GM21423 (cell line): Measurements from ENCODE around the gene WWP2.
"Not testable (repeated sequence)": the region's sequence is repeated elsewhere in the genome, so short reads cannot be mapped to it uniquely, and the experiment has no call there.

ENCODE experiments used
- ATAC-seq: cut with Tn5 transposase; IDR thresholded peaks from one replicate; pipeline ENCODE4 v1.9.1; 2021; ENCODE audit warnings: mild to moderate bottlenecking, moderate library complexity; ENCODE audit not compliant: unreplicated experiment

The WWP2 gene

DNA sequence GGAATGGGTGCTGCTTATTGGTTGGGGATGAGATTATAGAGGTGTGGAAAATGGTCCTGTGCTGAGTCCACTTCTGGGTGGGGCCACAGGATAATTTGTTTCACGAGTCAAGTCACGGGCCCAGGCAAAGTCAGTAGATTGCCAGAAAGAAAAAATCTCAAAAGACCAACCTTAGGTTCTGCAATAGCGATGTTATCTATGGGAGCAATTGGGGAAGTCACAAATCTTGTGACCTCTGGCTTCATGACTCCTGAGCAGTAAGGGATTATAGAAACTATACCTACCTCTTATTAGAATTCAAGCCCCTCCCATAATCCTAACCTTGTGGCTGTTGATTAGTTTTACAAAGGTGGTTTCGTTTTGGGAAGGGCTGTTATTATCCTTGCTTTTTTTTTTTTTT, 31.4 kb downstream of the WWP2 start:
- no peak for ATAC-seq

DNA sequence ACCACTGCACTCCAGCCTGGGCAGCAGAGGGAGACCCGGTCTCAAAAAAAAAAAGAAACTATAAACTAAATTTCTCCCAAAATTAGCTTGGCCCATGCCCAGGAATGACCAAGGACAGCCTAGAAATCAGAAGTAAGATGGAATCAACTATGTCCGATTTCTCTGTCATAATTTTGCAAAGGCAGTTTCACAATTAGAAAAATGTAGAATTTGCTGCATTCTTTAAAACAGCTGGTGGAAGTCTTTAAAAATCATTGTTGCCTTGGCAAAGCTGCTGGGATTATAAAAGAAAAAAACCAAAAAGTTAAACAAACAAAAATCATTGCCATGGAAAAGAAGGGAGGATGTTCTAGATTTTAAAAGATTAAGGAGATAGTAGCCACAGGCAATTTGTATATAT, 32.4 kb downstream of the WWP2 start:
- ATAC-seq, result no peak

GRCh38 chr16:69796285-69797118, 34.4 kb downstream of the WWP2 start:
- ATAC-seq, result no peak

GRCh38 chr16:69798466-69798865, 36.3 kb downstream of the WWP2 start:
- no peak for ATAC-seq

DNA sequence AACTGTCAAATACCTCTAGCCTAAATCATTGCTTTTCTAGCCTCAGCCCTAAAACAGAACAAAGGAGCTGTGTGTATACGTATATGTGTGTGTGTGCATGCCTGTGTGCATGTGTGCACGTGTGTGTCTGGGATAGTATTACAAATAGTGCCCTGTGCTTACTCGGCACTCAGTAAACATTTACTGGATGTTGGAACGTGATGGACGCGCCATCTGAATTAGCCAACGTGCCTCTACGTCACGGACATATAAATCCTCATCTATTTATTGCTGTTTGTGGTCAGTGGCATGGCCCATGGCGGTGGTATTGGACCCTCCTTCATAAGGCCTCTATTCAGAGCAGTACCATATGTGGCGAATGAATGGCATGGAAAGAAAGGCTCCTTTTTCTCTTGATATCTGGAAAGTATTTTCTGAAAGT, 37.5 kb downstream of the WWP2 start:
- no peak for ATAC-seq

GRCh38 chr16:69804297-69804696, 42.2 kb downstream of the WWP2 start:
- ATAC-seq, result no peak

- ATAC-seq, result not testable (repeated sequence)
Observed at GRCh38 chr16:69806776-69807175, 44.6 kb downstream of the WWP2 start.

- ATAC-seq, result no peak
Observed at GRCh38 chr16:69812688-69813014, 50.5 kb downstream of the WWP2 start.

GRCh38 chr16:69814078-69814477, 51.9 kb downstream of the WWP2 start:
- ATAC-seq, result no peak

GRCh38 chr16:69814561-69814960, 52.4 kb downstream of the WWP2 start:
- ATAC-seq, result no peak

DNA sequence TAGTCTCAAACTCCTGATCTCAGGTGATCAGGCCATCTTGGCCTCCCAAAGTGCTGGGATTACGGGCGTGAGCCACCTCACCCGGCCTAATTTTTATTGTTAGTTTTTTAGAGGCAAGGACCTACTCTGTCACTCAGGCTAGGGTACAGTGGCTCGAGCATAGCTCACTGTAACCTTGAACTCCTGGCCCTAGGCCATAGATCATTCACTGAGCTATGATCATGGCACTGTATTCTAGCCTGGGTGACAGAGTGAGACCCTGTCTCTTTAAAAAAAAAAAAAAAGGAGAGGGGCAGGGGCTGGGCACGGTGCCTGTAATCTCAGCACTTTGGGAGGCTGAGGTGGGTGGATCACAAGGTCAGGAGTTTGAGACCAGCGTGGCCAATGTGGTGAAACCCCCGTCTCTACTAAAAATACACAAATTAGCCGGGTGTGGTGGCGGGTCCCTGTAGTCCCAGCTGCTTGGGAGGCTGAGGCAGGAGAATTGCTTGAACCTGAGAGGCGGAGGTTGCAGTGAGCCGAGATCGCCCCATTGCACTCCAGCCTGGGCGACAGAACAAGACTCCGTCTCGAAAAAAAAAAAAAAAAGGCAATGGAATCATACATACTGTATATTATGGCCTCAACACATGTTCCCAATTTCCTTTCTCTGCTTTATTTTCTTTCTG, 53.2 kb downstream of the WWP2 start:
- not testable (repeated sequence) for ATAC-seq

DNA sequence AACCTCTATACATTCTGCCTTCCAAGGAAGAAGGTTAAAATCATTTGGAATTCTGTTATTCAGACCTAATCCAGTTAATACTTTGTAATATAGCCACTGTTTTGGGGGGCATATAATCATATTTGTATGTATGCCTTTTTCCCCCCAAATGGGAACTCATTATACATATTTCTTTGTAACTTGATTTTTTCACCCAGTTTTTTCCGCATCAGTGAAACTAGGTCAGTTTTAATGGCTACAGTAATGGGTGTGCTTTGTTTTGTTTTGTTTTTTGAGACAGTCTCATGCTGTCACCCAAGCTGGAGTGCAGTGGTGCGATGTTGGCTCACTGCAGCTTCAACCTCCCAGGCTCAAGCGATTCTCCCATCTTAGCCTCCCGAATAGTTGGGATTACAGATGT, 54.9 kb downstream of the WWP2 start:
- no peak for ATAC-seq

- no peak for ATAC-seq
Observed at GRCh38 chr16:69818891-69819545, 56.9 kb downstream of the WWP2 start.

DNA sequence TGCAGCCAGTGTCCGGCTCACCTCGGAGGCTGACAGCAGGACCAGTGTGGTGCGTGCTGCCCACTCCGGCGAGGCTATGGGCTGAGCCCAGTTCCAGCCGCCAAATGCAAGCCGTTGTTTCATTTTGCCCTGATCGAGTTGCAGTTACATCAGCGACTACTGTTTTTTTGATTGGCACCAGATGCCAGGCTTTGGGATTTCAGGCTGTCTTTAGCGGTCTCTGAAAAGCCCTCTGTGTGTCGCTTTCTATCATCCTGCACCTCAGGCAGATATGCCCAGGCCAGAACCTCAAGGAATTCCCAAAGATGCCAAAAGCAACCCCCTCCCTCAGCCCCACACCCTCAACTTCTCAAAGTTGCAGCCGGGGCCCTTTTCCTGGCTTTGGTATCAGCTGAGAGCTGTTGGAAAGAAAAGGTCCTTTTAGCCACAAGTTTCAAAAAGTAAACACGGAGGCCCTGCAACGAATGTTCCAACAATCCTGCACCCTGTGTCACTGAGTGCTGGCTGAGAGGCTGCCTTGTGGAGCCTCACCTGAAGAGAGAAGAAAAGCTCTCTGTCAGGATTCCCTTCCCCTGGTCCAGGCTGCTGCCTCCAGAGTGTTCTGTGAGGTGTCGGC, 58.9 kb downstream of the WWP2 start:
- no peak for ATAC-seq

DNA sequence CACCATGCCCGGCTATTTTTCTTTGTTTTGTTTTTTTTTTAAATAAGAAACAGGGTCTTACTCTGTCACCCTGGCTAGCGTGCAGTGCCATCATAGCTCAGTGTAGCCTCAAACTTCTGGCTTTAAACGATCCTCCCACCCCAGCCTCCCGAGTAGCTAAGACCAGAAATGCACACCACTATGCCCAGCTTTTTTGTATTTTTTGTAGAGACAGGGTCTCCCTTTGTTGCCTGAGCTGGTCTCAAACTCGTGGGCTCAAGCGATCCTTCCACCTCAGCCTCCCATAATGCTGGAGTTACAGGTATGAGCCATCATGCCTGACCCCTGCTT, 59.7 kb downstream of the WWP2 start:
- no peak for ATAC-seq

DNA sequence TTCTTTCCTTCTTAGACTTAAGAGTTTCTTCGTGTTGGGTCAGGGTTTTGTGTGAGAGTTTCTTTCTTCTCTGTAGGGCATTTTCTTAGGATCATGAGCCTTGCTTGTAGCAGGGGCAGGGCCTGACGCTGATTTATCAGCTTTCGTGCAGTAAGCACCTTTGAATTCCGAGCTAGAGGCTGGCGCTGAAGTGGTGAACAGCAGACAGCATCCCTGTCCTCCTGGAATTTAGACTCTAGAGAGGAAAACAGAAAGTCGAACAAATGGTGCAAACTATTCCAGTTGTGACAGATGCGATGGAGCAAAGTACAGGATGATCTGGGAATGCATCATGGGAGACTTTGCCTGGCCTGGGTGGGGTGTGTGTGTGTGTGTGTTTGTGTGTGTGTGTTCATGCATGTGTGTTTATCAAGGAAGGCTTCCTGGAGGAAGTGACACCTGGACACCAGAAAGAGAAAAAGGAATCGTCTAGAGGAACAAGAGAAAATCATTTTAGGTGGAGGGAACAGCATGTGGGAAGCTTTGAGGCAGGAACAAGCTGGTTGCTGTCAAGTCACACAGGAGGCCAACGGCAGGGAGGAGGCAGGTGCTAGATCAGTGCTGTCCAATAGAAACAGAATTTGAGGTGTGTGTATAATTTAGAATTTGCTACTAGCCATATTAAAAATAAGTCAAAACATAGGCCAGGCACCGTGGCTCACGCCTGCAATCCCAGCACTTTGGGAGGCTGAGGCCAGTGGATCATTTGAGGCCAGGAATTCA, 60.2 kb downstream of the WWP2 start:
- no peak for ATAC-seq

GRCh38 chr16:69823831-69824563, 61.9 kb downstream of the WWP2 start:
- peak; percentile 82 for ATAC-seq

DNA sequence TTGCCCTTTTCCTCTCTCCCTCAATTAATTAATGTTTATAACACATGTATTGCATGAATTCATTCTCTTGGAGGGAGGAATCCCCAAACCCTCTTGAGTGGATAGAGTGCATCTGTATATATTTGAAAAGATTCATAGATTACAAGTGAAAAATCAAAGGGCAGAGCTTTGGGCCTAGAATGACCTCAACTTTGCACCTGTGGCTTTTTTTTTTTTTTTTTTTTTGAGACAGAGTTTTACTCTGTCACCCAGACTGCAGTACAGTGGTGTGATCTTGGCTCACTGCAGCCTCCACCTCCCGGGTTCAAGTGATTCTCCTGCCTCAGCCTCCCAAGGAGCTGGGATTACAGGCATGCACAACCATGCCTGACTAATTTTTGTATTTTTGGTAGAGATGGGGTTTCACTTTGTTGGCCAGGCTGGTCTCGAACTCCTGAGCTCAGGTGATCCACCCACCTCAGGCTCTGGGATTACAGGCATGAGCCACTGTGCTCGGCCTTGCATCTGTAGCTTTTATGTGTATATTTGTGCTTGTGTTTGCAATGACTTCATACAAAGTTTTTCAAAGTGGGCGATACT, 62.5 kb downstream of the WWP2 start:
- ATAC-seq, result not testable (repeated sequence)

- ATAC-seq, result no peak
Observed at GRCh38 chr16:69827524-69827923, 65.4 kb downstream of the WWP2 start.

DNA sequence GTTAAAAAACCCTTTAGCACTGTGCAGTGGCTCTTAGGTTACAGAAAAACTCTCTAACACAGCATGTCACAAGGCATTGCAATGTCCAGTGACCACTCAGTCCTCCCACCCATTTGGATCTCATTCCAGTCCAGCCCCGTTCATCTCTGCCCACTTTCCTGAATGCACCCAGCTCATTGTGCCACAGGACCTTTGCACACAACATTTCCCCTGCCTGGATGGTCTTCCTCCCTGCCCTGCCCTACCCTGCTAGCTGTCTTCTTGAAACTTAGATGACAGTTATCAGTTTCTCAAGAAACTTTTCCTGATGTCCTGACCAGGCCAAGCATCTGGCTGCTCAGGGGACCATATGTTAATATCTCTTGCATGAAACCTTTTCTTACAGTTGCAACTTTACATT, 67.2 kb downstream of the WWP2 start:
- ATAC-seq, result no peak
